Fibroblast of upper back skin (primary cell): ENCODE results near the gene RAB28.

Experiments used
- DNase-seq: peaks from one replicate; pipeline ENCODE4 v3.0.0-alpha.2; 2013

RAB28 gene

DNA sequence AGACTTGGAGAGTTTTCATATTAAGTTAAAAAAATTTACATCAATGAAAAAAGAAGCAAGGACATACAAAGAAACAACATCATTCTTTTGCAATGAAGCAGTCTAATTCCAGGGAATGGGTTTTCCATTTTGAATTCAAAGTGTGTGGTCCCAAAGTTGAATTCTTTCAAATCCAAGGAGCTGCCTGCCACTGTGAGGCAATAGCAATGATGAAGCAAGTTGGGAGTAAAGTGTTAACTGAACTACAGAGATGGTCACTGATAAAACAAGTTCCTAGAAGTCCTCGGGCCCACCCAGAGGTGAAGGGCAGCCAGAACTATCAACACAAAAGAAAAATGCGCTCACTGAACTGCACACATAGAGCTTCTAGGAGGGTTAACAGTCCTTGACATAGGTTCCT is 115.9 kb downstream of the RAB28 start:
- peak; percentile 39 for DNase-seq

DNA sequence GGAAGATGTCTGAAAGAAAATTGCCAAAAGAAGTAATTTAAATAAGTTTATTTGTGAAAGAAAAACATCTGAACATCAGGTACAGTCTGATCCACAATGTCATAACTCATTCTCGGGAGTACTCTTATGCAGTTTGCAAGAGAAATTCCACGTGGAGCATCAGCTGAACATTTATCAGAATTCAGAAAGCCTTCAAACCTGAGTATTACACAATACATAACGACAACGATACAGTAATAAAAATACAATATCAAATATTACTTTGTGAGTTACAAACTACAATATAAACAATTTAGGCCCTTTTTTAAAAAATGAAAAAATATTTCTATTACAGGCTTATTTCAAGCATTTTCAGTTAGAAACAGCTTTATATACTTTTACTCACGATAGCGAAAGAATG is 116.4 kb downstream of the RAB28 start:
- DNase-seq: no peak

DNA sequence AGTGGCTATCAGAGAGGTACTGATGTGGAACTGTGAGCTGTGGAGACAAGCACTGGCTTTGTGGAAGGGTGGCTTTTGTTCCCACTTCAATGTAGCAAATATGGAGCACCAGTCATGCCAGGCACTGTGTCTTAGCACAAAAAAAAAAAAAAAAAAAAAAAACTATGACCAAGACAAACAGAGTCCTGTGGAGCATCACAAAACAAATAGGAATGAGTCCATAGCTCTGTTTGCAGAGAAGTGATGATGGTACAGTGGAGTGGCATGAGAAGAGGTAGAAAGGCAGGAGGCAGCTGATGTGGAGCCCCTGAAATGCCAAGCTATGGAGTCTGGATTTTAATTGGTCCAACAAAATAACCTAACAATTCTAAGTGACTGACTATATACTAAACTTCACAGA is 116.9 kb downstream of the RAB28 start:
- DNase-seq: no peak

DNA sequence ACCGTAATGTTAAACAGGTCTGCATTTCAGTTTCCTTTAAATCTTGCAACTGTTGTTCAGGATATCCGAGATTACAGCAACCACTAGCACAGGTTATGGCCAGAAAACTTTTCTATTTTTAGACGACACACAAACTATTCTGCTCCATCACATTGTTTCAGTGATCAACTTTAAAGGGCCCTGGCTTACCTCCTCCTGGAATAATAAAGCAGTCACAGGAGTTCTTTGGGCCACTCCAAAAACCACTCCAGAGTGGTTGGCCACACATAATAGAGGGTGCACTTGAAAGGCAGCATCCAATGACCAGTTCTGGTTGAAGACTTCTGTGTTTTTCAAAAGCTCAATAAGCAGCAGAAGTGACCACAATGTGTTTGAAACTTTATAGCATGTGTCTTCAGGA is 118.9 kb downstream of the RAB28 start:
- DNase-seq: no peak

DNA sequence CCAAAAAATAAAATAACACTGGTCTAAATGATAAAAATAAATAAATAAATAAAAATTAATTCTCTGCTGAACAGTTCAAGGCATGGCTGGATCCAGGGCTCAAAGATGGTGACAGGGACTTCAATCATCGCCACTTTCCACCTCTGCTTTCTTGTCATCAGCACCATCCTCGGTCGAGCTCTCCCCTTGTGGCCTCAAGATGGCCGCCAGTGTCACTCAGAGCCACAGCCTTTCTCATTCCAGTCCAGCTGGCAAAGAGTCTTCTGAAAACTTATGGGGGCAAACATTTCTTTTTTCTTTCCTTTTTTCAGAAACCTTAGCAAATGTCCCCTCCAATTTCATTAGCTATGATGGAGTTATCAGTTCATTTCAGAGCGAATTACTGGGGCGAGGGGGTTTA is 119.5 kb downstream of the RAB28 start:
- no peak for DNase-seq

DNA sequence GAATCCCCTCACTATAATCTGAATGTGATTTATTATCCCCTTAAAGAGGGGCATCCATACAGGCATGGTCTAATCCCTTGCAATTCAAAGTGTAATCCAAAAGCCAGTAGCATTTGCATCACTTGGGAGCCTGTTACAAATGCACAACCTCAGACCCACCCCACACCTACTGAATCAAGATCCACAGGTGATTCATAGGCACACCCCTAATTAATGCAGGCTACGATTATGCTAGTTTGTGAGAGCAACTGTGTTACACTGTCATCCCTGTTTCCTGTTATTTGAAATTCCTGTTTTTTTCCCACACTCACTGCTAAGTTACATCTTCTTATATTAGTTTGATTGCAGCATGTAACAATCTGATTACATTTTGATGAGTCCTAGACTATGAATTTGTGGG is 120.0 kb downstream of the RAB28 start:
- no peak for DNase-seq

DNA sequence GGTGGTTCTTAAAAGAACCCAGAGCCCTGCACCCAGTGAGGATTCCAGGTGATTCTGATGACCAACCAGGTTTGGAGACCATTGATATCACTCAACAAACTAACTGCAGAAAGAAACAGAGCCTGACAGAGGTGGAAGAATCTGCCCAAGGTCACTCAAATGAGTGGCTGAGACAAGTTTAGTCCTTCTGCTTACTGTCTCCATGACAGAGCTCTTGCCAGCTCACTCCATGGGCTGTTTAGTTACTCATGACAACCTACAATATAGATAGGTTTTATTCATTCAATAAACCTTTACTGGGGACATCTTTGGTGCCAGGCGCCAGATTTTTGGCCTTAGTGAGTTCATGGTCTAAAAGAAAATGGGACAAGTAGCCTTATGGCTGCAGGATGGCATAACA is 124.3 kb downstream of the RAB28 start:
- no peak for DNase-seq

DNA sequence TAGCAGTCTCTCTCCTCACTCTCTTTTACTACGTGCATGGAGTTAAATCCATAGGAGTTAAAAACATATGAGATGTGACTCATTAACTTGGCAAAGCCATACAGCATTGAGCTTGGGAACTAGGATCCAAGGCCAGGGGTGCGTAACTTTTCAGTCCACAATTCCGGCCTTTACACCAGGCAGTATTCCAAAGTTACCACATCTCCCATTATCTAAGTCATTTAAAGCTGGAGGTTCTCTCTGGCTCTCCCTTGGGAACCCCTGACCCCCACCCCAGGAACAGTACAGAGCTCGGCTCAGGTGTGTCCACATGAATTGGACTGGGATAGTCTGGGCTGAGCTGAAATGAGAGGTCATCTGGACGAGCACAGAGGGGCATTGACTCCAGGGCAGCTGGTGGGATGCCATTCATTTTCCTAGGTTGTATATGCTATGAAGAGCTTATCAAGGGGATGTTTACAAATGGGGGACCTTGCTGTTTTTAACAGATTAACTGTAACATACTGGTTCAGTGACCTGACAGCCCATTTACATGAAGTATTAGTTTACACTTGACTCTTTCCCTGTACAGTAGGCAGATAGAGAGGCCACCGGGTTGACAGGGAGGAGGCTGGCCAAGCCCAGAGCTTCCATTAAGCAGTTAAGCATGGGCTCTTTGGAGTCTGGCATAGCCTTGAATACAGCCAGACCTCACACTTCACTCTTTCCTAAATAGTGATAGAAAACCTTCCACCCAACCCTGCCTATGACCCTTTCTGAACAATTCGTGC is 128.8 kb downstream of the RAB28 start:
- peak; percentile 80 for DNase-seq

DNA sequence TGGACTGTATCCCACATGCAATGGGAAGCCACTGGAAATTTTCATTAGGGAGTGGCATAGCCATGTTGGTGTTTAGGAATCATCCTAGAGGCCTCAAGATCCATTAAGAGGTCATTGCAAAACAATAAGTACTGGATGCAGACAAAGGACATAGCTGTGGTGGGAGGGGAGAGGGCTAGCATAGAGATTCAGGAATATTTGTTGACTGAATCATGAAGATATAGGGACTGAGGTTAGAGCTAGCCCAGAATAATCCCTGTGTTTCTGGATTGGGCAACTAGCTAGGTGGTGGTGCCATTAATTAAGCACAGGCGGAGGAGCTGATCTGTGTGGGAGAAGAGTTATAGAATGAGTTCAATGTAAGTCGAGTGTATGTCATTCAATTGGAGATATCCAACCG is 135.0 kb downstream of the RAB28 start:
- peak; percentile 67 for DNase-seq

DNA sequence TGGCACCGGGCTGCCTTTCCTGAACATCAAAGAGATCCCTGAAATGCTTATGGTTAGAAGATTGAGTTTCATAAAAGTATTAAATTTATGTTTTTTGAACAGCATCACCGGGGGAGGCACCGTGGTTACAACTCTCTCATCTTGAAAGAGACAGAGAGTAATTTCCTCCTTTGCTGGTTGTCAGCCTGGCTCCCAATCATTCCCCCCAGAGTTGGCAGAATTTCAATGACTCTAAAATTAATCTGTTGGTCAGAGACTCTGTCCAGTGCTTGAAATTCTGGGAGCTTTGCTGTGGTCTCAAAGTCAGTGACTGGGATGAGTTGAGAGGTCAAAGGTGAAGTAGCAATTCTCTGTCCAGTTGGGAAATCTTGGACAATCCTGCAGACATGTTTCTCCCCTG is 135.9 kb downstream of the RAB28 start:
- peak; percentile 47 for DNase-seq

DNA sequence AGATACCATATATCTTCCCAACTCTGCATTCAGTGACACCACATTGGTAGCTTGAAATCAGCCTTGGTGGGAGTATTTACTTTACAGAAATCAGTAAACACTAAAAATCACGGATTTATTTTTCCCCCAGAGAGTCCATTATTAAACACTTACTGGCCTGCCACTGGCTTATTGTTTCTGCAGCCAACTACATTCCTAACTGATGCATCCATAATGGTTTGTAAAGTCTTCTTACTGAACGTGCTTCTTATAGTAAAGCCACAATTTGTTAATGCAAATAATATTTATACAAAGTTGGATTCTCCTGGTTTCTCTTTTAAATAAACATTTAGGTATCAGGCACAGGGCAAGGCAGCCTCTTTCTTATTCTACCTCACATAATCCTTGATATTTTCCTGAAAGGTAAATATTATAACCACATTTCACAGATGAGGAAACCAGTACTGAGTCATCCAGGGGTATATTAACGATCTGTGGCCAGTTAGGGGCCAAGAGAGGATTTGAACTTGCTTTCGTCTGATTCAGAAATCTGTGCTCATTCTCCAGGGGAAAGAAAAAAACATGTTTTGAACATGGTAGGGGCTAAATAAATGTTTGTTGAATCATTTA is 136.5 kb downstream of the RAB28 start:
- DNase-seq: peak; percentile 36

DNA sequence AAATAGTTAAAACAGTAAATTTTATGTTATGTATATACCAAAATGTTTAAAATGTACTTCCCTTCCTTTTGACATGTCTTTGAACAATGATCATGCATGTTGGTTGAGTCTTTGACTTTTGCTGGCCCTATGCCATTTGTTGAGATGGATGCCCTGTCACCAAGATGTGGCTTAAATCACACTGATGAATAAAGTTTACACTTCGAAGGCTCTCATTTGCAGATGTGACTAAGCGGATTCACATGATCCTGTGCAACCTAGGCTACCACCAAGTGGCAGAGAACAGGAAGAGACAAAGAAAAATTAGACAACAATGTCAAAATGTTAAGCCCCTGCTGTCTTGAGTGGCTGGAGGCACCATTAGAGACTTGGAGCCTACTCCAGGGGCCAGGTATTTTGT is 139.9 kb downstream of the RAB28 start:
- no peak for DNase-seq

DNA sequence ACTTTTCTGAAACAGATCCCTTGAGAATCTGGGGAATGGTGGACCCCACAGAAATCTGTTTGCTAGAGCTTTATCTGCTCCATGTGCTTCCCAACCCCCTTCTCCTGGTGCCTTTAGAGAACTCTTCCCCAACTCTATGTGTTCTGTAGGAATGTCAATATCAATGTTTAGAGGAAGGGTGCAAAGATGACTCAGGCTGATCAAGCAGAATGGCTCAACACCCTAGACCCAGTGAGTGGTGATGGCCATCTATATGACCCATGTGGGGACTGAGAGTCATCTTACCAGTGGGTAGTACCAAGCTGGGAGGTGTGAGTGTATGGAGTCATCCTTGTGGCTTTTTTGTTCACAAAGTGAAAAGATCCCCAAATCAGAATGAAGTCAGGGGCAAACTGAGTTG is 143.5 kb downstream of the RAB28 start:
- no peak for DNase-seq

DNA sequence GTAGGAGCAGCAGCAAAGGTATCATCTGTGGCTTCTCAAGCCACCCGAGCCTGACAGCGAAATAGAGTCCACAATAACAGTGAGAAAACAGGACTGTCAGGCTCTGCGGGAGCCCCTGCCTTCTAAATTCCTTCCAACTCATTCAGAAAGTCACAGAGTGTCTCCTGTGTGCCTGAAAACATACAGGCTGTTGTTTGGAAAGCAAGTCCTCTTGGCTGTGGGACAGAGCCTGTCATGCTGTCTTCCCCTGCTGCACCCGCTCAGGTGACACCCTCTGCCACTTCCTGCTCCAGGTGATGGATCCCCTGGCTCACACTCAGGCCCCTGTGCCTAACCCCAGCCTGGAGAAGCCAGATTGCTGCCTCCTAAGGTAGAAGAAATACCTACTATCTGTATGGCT is 152.3 kb downstream of the RAB28 start:
- DNase-seq: no peak

DNA sequence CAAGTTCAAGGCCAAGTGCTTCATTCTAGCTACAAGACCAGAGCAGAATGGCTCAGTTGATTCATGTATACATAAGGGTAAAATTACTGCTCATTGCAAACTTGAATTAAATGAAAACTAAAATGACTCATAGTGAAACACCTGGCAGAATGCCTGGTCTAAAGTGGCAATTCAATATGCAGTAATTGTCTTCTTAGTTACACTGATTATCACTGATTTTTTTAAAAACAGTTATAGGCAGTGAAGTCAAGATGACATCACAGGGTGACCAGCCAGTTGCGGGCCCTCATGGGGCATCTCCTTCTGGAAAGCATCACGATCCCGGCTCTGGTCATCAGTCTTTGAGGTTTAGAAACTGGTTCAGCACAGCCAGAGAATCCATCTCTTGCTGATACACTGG is 154.2 kb downstream of the RAB28 start:
- DNase-seq: peak; percentile 45

DNA sequence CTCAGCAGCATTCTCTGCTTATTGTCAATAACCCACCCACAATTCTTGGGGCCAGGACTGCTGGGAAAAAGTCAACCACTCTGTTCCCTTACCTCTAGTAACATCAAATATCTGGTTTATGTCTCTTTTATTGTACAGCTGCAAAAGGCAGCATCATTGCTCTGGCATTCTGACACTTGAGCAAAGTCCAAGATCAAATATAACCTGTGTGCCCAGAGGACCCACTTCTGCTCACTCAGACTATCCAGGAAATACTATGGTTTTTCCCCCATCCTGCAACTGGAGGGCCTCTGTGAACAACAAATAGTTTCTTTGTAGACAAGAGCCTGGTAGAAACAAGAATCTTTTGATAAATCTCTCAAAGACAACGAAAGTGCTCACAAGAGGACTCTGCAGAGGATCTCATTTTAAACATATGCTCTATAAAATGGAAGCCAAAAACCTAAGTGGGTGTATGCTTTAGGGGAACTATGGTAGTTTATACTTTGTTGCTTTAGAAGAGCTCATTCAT is 154.7 kb downstream of the RAB28 start:
- DNase-seq: no peak

DNA sequence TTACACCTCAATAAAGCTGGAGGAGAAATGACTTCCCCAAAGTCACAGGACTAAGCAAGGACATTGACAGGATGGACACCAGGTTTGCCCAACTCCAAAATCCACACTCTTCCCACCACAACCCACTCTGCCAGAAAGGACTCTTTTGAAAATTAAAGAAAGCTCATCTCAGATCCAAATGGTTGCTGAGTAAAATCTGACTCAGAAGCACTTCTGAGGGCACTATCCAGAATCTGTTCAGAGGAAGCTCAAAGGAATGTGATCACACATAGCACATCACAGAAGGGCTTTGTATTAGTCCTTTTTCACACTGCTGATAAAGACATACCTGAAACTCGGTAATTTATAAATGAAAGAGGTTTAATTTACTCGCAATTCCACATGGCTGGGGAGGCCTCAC is 155.5 kb downstream of the RAB28 start:
- peak; percentile 19 for DNase-seq

DNA sequence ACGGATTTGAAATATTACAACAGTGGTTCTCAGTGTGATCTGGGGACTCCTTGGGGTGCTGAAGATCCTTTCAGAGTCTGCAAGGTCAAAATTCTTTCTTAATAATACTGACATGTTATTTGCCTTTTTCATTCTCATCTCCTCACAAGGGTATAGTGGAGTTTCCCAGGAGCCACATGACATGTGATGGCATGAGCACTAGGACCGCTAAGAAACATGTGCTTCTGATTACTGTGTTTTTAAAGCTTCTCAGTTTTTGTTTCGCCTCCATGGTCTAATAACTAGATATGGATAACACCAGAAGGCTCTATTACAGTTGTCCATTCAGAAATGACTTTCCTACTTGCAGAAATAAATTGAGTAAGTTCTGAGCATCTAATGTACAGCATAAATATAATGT is 156.1 kb downstream of the RAB28 start:
- DNase-seq: no peak

DNA sequence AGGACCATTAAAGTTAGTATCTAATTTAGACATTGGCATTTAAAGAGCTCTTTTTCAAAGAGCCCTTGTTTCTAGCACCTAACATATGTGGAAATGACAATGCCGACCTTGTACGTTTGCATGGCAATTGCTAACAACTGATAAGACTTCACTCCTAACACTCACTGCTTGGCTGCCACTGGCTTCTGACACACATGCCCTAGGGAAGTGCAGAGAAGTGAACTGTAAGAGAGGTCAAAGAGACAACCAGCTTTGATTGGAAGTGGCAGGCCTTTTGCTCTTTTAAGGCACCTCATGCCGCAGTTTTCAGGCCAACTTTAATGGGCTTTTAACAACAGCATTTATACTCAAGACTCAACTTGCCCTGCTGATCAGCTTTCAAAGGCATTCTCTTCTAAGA is 158.4 kb downstream of the RAB28 start:
- DNase-seq: no peak

DNA sequence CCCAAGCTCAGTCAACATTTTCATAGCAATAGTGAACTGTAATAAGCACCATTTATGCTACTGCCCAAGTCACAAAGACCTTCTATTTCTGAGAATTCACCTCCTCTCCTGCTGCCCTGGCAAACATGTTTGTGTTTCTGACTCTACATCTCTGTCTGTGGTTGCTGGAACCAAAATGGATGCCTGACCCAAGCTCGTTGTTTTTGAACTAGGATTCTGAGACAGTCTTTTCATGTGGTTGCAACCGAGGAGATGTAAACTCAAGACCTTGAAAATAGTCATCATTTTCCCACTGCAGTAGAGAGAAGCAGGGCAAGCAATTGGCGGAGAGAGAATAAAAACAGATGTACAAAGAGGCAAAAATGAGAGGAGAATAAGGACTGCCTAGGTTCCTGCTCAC is 160.2 kb downstream of the RAB28 start:
- DNase-seq: no peak

DNA sequence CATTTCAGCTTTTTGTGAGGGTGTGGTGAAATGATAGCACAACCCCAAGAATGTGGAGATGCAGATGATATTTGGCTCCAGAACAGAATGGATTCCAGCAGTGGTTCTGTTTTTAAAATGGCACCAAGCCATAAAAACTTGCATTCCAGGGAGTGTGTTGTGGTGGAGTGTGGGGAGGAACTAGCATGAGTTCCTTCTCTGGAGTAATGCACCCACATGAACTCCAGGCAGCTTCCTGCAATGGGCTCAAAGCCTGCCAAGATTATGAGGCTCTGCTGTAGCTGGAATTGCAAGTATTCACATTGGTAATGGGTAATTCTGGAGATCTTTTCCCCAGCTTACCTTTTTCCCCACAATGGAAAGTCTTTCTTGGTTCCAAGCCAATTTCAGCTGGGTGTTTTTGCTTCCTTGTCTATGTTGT is 161.4 kb downstream of the RAB28 start:
- peak; percentile 95 for DNase-seq
